ENCODE data around the gene SPINK14. TPM values are rescaled to one million over a fixed set of nuclear protein-coding genes. Genes with fewer than 3 reads are reported as not detected.

The SPINK14 gene
- total RNA-seq, 2 donors from 2014 or later, result not detected

DNA sequence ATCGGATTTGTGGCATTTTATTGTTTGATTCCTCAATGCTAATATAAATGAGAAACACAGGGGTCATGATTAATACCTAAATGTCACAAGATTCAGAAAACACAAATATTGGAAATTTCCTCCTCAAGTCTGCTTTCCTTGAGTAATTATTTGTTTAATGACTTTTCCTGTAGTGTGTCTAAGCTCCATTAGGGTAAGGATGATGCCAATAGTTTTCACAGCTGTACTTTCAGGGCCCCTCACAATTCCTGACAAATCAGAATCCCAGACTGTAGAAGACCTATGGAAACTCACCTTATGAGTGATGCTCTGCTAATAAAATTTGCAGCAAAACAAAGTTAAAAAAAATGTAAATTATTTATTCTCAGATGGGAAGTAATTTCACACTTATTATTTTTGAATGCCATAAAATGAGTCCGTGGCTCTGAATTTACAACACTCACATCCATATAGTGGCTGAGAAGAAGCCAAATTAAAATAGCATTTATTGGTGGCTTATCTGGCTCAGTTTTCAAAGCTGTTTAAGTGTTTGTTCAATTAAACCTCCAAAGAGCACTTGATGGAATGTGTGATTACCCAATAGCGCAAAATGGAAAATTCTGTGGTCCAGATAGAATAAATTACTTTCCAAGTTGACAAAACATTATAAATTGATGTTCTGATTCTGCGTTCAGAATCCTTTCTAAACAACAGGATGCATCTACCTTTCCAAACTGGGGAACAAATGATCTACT, 1.6 kb upstream of the SPINK14 start:
- no peaks in the 10 kb centered on the region for H3K4me1 Mint-ChIP-seq (ENCODE audit: low read depth in 2 of 2)
- H3K4me3 Mint-ChIP-seq, result no peak overlapping the region
- peaks cover 5 to 7% of the 10 kb centered on the region in 2 donors for H3K27me3 Mint-ChIP-seq
- ATAC-seq (no peak), DNase-seq (ENCODE audit: low spot score) (no peak)
- no peak overlapping the region for H3K27ac Mint-ChIP-seq
- H3K36me3 Mint-ChIP-seq, result no peaks in the 10 kb centered on the region
- no peaks in the 10 kb centered on the region for H3K9me3 Mint-ChIP-seq

DNA sequence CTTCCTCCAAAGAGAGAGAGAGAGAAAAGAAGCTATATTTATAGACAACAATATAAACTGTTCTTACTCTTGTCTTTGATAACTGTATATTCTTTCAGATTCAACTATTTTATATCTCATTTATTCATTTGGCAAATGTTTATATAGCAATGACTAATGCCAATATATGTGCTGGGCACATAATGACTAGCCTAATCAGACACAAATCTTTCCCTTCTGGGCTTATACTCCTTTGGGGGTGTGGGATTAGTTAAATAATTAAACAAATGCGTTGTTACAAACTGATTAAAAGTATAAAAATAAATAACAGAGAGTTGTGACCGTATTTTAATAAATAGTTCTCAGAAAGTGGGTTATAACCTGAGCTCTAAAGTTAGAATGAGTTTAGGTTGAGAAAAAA, 4.0 kb downstream of the SPINK14 start:
- H3K4me3 Mint-ChIP-seq, result no peak overlapping the region
- no peak for DNase-seq (ENCODE audit: low spot score)
- peaks cover 16 to 41% of the 10 kb centered on the region in 2 donors for H3K27me3 Mint-ChIP-seq
- ATAC-seq, result no peak
- no peaks in the 10 kb centered on the region for H3K9me3 Mint-ChIP-seq
- H3K27ac Mint-ChIP-seq, result no peak overlapping the region
- no peaks in the 10 kb centered on the region for H3K36me3 Mint-ChIP-seq
- no peaks in the 10 kb centered on the region for H3K4me1 Mint-ChIP-seq (ENCODE audit: low read depth in 2 of 2)

DNA sequence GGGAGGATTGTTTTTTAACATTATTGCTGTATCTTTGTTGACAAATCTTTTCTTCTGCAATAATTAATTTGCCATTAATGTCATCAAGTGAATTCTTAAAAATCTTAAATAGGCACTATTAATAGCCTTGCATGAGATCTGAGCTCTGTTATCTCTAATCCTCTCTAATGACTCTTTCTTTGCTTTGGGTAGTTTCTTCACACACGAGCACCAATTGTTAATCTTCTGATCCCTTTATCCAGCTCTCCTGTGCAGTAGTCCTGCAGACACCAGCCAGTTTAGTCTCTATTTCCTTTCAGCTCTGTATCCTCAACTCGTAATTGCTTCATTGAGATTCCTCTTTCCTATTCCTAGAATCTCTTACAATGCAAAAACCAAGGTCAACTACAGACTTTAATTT, 8.1 kb downstream of the SPINK14 start:
- ATAC-seq, result no peak
- no peak for DNase-seq (ENCODE audit: low spot score)
- Mint-ChIP-seq H3K27me3 (peaks cover 15 to 48% of the 10 kb centered on the region in 2 donors), H3K4me1 (ENCODE audit: low read depth in 2 of 2) (peaks cover 0 to 2% of the 10 kb centered on the region in 2 donors), H3K9me3 (no peaks in the 10 kb centered on the region), H3K36me3 (no peaks in the 10 kb centered on the region), H3K4me3 (no peak overlapping the region), H3K27ac (no peak overlapping the region)

DNA sequence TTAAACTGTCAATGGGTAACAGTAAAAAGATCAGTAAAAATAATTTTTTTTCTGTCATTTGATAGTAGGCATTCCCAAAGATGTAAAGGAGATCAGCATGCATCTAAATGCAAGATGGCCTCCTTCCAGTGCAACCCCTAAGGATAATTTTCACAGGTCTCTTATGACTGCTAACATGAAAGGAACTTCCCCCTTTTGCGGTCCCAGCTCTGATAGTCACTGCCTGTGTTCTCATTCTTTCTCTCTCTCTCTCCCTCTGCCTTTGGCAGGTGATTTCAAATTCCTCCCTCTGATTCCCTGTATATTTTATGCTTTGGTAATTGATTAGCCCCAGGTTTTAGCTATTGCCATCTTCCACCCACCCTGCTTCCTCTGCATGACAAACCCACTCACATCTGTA, 8.9 kb downstream of the SPINK14 start:
- Mint-ChIP-seq H3K4me3 (no peak overlapping the region), H3K9me3 (no peaks in the 10 kb centered on the region), H3K27me3 (peaks cover 15 to 52% of the 10 kb centered on the region in 2 donors), H3K4me1 (ENCODE audit: low read depth in 2 of 2) (peaks cover 0 to 2% of the 10 kb centered on the region in 2 donors), H3K36me3 (no peaks in the 10 kb centered on the region), H3K27ac (no peak overlapping the region)
- ATAC-seq (no peak), DNase-seq (ENCODE audit: low spot score) (no peak)

DNA sequence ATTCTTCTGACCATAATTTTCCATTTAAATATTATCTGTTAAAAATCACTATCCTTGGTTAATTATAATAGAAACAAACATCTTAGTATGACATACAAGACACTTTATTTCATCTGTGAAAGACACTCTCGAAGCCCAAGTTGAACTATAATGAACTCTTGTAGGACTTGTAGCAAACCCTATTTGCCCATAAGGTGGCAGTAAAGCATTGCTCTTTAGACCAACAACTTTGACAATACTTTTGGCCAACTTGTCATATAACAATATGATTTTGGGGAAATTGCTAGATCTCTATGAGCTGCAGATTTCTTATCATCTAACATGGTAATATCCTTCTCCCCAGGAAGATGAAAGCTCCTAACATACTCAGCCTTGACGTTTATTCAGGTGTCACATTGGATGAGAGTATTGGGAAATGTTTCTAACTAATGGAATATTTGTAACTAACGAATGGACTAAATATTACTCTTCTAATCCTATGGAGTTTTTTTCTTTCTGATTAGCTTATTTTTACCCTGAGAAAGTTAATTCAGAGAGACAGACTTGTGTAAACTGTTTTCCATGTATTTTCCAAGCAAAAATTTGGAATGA, 11.0 kb downstream of the SPINK14 start:
- Mint-ChIP-seq H3K27ac (no peak overlapping the region), H3K4me3 (no peak overlapping the region), H3K9me3 (no peaks in the 10 kb centered on the region), H3K4me1 (ENCODE audit: low read depth in 2 of 2) (peaks cover 0 to 2% of the 10 kb centered on the region in 2 donors), H3K36me3 (no peaks in the 10 kb centered on the region), H3K27me3 (peaks cover 11 to 35% of the 10 kb centered on the region in 2 donors)
- peak; percentile 68 to 76 for ATAC-seq
- DNase-seq (ENCODE audit: low spot score), result no peak

DNA sequence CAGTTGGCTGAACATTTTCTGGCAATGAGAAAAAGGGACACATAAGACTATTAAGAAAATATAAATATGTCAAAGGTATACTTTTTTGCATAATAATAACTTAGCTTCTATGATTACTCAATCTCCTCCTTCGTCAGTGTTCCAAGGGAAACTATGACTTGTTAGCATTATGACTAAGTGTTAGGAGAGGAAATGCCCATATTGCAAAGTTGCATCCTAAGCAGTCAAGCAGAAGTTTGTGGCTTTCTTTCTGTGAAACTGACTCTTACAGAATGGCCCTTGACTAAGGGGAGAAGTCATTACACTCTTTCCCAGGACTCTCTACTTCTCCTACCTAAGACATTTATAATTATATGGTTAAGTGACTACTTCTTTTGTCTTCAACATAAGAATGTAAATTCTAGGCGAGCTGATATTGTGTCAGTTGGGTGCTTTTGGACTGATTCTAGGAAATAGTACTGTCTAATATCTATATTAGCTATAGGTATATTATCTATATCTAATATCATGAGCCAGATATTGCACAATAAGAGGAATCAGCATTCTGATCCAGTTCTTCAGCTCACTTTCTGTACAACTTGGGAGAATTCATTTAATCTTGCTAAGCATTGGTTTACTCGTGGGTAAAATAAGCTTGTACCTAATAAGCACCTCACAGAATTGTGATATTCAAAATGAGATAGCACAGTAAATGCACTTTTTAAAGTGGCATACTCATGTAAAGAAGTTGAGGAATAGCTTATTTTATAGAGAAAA, 18.1 kb downstream of the SPINK14 start:
- Mint-ChIP-seq H3K27me3 (peaks cover 0 to 30% of the 10 kb centered on the region in 2 donors), H3K9me3 (no peaks in the 10 kb centered on the region), H3K27ac (peak overlapping the region; percentile 56 to 87), H3K4me1 (ENCODE audit: low read depth in 2 of 2) (peaks cover 9 to 12% of the 10 kb centered on the region in 2 donors), H3K36me3 (peaks cover 17% of the 10 kb centered on the region), H3K4me3 (peak overlapping the region; percentile 41)
- ATAC-seq (peak; percentile 98 to 99), DNase-seq (ENCODE audit: low spot score) (peak; percentile 71)

DNA sequence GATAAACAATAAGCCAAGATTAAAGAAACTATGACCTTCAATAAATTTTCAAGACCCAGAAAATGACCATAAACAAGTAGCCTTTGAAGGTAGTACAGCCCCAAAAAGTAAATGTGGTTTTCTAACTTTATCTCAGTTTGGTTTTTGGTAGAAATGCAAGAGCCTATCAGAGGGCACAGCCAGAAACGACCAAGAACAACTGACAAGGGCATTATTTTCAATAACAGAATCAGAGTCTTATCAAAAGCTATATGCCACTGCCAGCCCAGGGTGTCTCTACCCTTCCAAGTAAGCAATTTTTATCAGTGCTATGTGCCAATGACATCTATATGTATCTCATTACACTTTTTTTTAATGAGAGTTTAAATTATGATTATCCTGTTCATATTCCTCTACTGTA, 22.7 kb downstream of the SPINK14 start:
- Mint-ChIP-seq H3K4me3 (no peak overlapping the region), H3K9me3 (no peaks in the 10 kb centered on the region), H3K27ac (peak overlapping the region in 1 of 2 donors; percentile 82), H3K27me3 (peaks cover 0 to 27% of the 10 kb centered on the region in 2 donors), H3K36me3 (peaks cover 7% of the 10 kb centered on the region), H3K4me1 (ENCODE audit: low read depth in 2 of 2) (peaks cover 12 to 16% of the 10 kb centered on the region in 2 donors)
- DNase-seq (ENCODE audit: low spot score) (no peak), ATAC-seq (no peak)

DNA sequence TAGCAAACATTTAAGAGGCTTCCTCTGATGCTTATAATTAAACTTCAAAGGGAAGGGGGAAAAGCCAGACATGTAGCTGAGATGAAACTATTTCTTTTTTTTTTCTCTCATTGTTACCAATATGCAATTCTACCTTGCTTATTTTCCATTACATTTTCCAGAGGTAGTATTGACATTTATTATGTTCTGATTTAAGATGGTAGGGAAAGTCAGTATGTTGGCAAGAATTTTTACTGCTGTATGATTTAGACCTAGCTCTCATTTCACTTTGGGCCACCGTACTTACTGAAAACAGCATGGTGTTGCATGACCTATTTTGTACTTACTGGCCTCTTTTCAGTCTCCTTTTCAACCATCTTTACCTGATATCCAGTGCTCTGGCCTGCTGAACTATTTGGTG, 24.9 kb downstream of the SPINK14 start:
- peaks cover 5 to 10% of the 10 kb centered on the region in 2 donors for H3K4me1 Mint-ChIP-seq (ENCODE audit: low read depth in 2 of 2)
- no peaks in the 10 kb centered on the region for H3K9me3 Mint-ChIP-seq
- DNase-seq (ENCODE audit: low spot score), result no peak
- no peaks in the 10 kb centered on the region for H3K36me3 Mint-ChIP-seq
- H3K27me3 Mint-ChIP-seq, result peaks cover 0 to 24% of the 10 kb centered on the region in 2 donors
- no peak overlapping the region for H3K27ac Mint-ChIP-seq
- no peak for ATAC-seq
- no peak overlapping the region for H3K4me3 Mint-ChIP-seq

DNA sequence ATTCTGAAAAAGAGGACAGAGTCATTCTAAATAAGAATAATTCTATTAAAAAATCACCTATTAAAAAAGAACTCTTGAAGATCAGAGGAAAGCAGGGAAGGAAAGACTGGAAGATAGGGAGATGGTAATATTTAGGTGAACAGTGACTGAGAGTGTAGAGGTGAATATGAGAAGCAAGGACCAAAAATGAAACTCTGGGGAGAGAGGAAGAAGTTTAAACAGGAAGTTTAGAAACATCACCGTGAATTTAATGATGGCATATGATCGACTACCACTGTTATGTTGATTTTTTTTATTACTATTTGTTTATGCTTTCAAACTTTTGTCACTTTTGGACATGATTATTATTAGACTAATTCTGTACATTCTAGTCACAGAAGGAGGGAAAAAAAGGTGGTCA, 32.8 kb downstream of the SPINK14 start:
- peak overlapping the region in 1 of 2 donors; percentile 62 for H3K27ac Mint-ChIP-seq
- H3K4me3 Mint-ChIP-seq, result peak overlapping the region; percentile 25
- ATAC-seq, result no peak
- no peaks in the 10 kb centered on the region for H3K36me3 Mint-ChIP-seq
- peaks cover 6 to 7% of the 10 kb centered on the region in 2 donors for H3K4me1 Mint-ChIP-seq (ENCODE audit: low read depth in 2 of 2)
- peaks cover 4 to 17% of the 10 kb centered on the region in 2 donors for H3K27me3 Mint-ChIP-seq
- peaks cover 3% of the 10 kb centered on the region for H3K9me3 Mint-ChIP-seq
- no peak for DNase-seq (ENCODE audit: low spot score)

DNA sequence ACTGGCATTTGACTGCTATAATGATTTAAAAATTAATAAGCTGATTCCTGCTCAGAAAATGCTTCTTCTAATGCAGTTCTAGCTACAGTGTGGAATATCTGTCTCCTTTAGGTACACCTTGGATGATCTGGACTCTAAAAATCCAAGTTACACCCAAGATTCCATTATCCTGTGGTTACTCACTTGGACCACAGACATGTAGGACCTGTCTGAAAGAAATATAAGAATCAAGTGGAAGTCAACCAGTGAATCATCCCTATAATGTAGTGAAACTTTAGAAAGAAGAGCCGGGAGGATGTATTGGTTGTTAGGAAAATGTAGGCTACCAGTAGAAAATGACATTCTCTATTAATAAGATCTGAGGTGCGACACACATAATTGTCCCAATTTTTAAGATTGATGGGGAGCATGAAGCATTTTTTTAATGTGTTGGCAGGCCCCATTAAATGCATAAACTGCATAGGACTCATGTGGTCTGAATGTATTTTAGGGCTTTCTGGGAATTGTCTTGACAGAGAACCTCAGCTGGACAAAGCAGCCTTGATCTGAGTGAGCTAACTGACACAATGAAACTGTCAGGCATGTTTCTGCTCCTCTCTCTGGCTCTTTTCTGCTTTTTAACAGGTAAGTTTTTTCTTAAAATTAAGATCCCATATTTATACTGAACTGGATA, 34.3 kb downstream of the SPINK14 start, which contains the start of gene SPINK6:
SPINK6 (plus strand) TSS at position 512 of the 673 bp plus-strand sequence; CDS start at position 567, 55 bp downstream.
- ATAC-seq, result no peak
- H3K9me3 Mint-ChIP-seq, result peaks cover 3% of the 10 kb centered on the region
- H3K27me3 Mint-ChIP-seq, result peaks cover 4 to 17% of the 10 kb centered on the region in 2 donors
- no peak within 1 kb of the TSS for H3K4me3 Mint-ChIP-seq
- H3K27ac Mint-ChIP-seq, result peak within 1 kb of the TSS in 1 of 2 donors; percentile 63
- H3K4me1 Mint-ChIP-seq (ENCODE audit: low read depth in 2 of 2), result peaks cover 6 to 7% of the 10 kb centered on the region in 2 donors
- H3K36me3 Mint-ChIP-seq, result no peaks in the 10 kb centered on the region
- no peak for DNase-seq (ENCODE audit: low spot score)

DNA sequence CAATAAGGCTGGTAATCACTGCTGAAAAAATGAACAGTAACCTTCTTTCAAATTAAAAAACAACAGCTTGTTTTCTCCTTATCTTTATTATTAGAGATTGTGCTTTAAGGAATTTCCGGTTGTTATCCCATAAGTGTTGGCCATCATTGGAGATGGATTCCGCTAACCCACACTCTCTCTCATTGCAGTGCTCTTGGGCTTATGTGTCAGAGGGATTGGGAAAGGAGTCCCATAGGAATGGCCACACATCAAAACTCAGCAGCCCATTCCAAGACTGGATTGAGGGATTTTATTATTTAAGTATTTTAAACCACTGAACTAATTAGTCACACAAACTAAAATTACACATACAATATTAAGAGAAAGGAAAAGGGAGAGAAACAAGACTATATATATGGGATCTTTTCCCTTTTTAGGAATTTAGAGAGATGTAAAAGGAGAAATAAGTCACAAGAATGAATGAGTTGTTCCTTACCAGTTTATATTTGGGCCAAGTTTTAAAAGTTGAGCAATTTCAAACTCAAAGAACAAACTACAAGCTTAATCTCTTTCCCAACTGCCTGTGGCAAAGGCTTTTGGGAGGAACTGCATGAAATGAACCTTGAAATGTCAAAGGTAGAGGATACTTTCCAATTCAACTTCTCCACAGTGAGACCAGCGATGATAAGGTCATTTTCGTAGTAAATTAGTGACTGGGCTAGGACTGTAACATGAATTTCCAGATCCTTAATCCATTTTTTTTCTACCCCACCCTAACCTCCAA, 36.9 kb downstream of the SPINK14 start:
- H3K27ac Mint-ChIP-seq, result no peak overlapping the region
- H3K4me3 Mint-ChIP-seq, result no peak overlapping the region
- no peaks in the 10 kb centered on the region for H3K36me3 Mint-ChIP-seq

DNA sequence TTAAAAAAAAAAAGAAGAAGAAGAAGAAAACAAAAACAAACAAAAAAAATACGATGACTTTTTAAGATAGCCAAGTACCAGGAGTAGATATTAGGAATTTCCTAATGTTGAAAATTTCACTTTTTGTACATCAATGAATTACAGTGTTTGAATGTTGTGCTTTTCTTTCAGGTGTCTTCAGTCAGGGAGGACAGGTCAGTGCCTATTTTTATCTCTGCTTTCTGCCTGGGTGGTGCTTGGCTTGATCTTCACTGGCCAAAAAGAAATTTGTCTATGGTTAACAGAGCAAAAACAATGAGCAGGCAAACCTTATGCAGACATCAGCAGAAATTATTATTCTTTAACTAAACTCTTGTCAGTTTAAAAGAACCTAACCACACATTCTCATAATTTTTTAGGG, 37.5 kb downstream of the SPINK14 start:
- DNase-seq (ENCODE audit: low spot score) (no peak), ATAC-seq (no peak)
- peaks cover 0 to 4% of the 10 kb centered on the region in 2 donors for H3K27me3 Mint-ChIP-seq
- peaks cover 6 to 7% of the 10 kb centered on the region in 2 donors for H3K4me1 Mint-ChIP-seq (ENCODE audit: low read depth in 2 of 2)
- no peaks in the 10 kb centered on the region for H3K36me3 Mint-ChIP-seq
- no peak overlapping the region for H3K27ac Mint-ChIP-seq
- H3K9me3 Mint-ChIP-seq, result peaks cover 7% of the 10 kb centered on the region
- no peak overlapping the region for H3K4me3 Mint-ChIP-seq

More for the DNA sequence above, 36.9 kb downstream of the SPINK14 start:
- Mint-ChIP-seq H3K4me1 (ENCODE audit: low read depth in 2 of 2) (peaks cover 6 to 7% of the 10 kb centered on the region in 2 donors), H3K27me3 (peaks cover 0 to 4% of the 10 kb centered on the region in 2 donors), H3K9me3 (peaks cover 7% of the 10 kb centered on the region)
- no peak for ATAC-seq
- DNase-seq (ENCODE audit: low spot score), result no peak

DNA sequence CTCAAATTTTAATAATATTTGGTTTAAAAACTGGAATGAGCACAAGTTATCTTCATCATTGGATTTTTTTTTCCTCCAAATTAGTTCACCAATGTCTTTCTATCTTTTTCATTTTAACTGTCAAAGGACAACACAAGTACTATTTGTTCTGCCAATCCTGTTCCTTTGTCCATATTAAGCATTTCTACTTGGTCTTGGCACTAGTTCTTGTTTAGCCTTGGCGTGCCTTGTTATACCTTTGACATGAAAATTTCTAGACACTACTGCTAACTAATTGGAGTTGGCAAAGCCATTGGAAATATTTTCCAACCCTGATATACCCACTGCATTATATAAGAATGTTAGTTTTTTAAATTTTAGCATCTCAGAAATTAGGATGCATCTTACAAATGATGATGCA, 38.3 kb downstream of the SPINK14 start:
- Mint-ChIP-seq H3K4me1 (ENCODE audit: low read depth in 2 of 2) (no peaks in the 10 kb centered on the region), H3K4me3 (no peak overlapping the region), H3K27ac (no peak overlapping the region)

More for the DNA sequence above, 38.3 kb downstream of the SPINK14 start:
- DNase-seq (ENCODE audit: low spot score) (no peak), ATAC-seq (no peak)
- Mint-ChIP-seq H3K36me3 (no peaks in the 10 kb centered on the region), H3K27me3 (peaks cover 0 to 4% of the 10 kb centered on the region in 2 donors), H3K9me3 (peaks cover 4% of the 10 kb centered on the region)

Data from natural killer cell treated with Interleukin-12 subunit alpha and Interleukin-12 subunit beta and Interleukin-15 and Interleukin-18, amount 100 ng/mL, for 72 hours (primary cell).